Loucy (cell line): ENCODE measurements around the gene ZDHHC22.

ENCODE experiments used
- H2AFZ ChIP-seq: fragments of 200-600 bp; sonication (generic); 2 replicates; pipeline ENCODE4 v1.6.0; 2016; ENCODE audit warnings: antibody characterized with exemption, mild to moderate bottlenecking, low read length, moderate library complexity
- H3F3A ChIP-seq: fragments of 200-600 bp; 2 replicates; pipeline ENCODE4 v1.6.0; 2016; ENCODE audit warnings: antibody characterized with exemption, low read depth, mild to moderate bottlenecking
- H3K27me3 ChIP-seq: fragments of 200-600 bp; sonication (generic); 2 replicates; pipeline ENCODE4 v1.6.1; 2014; ENCODE audit warnings: low read length, mild to moderate bottlenecking; ENCODE audit not compliant: insufficient read depth, poor library complexity, severe bottlenecking
- H3K36me3 ChIP-seq: fragments of 200-600 bp; sonication (generic); 2 replicates; pipeline ENCODE4 v1.6.1; 2016; ENCODE audit warnings: low read length; ENCODE audit not compliant: insufficient read depth
- H3K4me1 ChIP-seq: fragments of 200-600 bp; sonication (generic); 2 replicates; pipeline ENCODE4 v1.5.1; 2014; ENCODE audit warnings: low read length, mild to moderate bottlenecking; ENCODE audit not compliant: insufficient read depth, poor library complexity, severe bottlenecking
- H3K4me2 ChIP-seq: fragments of 200-600 bp; sonication (generic); 2 replicates; pipeline ENCODE4 v1.6.0; 2014; ENCODE audit warnings: antibody characterized with exemption, low read length, low read depth, mild to moderate bottlenecking; ENCODE audit not compliant: poor library complexity, severe bottlenecking
- H3K4me3 ChIP-seq: fragments of 200-600 bp; sonication (generic); 2 replicates; pipeline ENCODE4 v1.5.1; 2014; ENCODE audit warnings: low read length, mild to moderate bottlenecking, mixed read lengths; ENCODE audit not compliant: poor library complexity, severe bottlenecking
- H3K79me2 ChIP-seq: fragments of 200-600 bp; sonication (generic); 2 replicates; pipeline ENCODE4 v1.6.1; 2014; ENCODE audit warnings: low read length; ENCODE audit not compliant: insufficient read depth
- H3K9ac ChIP-seq: fragments of 200-600 bp; sonication (generic); 2 replicates; pipeline ENCODE4 v1.6.0; 2014; ENCODE audit warnings: mild to moderate bottlenecking, low read depth, low read length, moderate library complexity; ENCODE audit not compliant: poor library complexity, severe bottlenecking
- H3K9me2 ChIP-seq: fragments of 200-600 bp; sonication (generic); replicated peaks from 2 replicates; pipeline ENCODE4 v1.6.1; 2016; ENCODE audit warnings: low read depth, low read length, mixed read lengths
- H3K9me3 ChIP-seq: fragments of 200-600 bp; sonication (generic); 2 replicates; pipeline ENCODE4 v1.6.1; 2014; ENCODE audit warnings: mild to moderate bottlenecking, antibody characterized with exemption, low read length, low read depth; ENCODE audit not compliant: insufficient read depth
- H4K20me1 ChIP-seq: fragments of 200-600 bp; sonication (generic); 2 replicates; pipeline ENCODE4 v1.6.0; 2014; ENCODE audit warnings: antibody characterized with exemption, low read length, mild to moderate bottlenecking; ENCODE audit not compliant: insufficient read depth, poor library complexity, severe bottlenecking
- EZH2phosphoT487 ChIP-seq: fragments of 200-600 bp; IDR thresholded peaks from 2 replicates; pipeline ENCODE4 v1.6.1; 2018; ENCODE audit warnings: antibody characterized with exemption, mild to moderate bottlenecking, moderate library complexity, borderline replicate concordance
- TF ChIP-seq, protein P1 (sequence below): fragments of 200-600 bp; sonication (generic); conservative IDR thresholded peaks from 2 replicates; pipeline ENCODE4 v1.5.1; 2014; ENCODE audit warnings: mild to moderate bottlenecking, antibody characterized with exemption, low read length

ZDHHC22 gene

DNA sequence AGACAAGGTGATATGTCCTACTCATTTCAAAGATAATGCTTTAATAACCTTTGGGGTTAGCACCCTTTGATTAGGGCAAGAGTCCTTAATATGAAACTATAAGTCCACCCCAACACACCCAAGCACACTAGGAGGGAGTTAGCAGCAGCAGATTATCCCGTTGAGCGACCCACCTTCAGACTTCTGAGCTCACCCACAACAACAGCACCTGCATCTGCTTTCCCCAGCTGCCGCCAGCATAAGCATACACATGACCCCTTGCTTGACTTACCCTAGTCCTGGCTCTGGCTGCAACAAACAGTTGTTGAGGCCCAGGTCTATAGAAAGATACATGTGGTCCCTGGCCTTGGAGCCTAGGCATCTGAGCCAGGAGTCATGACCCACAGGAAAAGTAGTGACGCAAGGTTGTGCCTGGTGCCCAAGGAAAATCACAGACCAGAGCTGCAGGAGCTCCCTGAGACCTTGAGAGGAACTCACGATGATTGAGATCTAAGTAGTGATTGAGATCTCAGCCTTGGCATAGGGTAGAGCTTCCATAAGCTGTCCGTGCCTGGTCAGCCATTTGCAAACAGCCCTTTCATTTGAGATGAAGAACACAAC lies 19.0 kb downstream of the ZDHHC22 start:
- Histone ChIP-seq H3K9me3 (no peaks in the 10 kb centered on the region), H2AFZ (no peak overlapping the region), H3F3A (no peaks in the 10 kb centered on the region), H4K20me1 (no peaks in the 10 kb centered on the region), H3K9ac (no peak overlapping the region), H3K4me2 (no peak overlapping the region), H3K36me3 (no peaks in the 10 kb centered on the region), H3K27me3 (no peaks in the 10 kb centered on the region), H3K4me1 (peaks cover 3% of the 10 kb centered on the region), H3K79me2 (no peaks in the 10 kb centered on the region), H3K4me3 (no peak overlapping the region), H3K9me2 (no peaks in the 10 kb centered on the region)
- TF ChIP-seq, protein P1, sequence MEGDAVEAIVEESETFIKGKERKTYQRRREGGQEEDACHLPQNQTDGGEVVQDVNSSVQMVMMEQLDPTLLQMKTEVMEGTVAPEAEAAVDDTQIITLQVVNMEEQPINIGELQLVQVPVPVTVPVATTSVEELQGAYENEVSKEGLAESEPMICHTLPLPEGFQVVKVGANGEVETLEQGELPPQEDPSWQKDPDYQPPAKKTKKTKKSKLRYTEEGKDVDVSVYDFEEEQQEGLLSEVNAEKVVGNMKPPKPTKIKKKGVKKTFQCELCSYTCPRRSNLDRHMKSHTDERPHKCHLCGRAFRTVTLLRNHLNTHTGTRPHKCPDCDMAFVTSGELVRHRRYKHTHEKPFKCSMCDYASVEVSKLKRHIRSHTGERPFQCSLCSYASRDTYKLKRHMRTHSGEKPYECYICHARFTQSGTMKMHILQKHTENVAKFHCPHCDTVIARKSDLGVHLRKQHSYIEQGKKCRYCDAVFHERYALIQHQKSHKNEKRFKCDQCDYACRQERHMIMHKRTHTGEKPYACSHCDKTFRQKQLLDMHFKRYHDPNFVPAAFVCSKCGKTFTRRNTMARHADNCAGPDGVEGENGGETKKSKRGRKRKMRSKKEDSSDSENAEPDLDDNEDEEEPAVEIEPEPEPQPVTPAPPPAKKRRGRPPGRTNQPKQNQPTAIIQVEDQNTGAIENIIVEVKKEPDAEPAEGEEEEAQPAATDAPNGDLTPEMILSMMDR = no peak
- TF ChIP-seq EZH2phosphoT487 = no peak

DNA sequence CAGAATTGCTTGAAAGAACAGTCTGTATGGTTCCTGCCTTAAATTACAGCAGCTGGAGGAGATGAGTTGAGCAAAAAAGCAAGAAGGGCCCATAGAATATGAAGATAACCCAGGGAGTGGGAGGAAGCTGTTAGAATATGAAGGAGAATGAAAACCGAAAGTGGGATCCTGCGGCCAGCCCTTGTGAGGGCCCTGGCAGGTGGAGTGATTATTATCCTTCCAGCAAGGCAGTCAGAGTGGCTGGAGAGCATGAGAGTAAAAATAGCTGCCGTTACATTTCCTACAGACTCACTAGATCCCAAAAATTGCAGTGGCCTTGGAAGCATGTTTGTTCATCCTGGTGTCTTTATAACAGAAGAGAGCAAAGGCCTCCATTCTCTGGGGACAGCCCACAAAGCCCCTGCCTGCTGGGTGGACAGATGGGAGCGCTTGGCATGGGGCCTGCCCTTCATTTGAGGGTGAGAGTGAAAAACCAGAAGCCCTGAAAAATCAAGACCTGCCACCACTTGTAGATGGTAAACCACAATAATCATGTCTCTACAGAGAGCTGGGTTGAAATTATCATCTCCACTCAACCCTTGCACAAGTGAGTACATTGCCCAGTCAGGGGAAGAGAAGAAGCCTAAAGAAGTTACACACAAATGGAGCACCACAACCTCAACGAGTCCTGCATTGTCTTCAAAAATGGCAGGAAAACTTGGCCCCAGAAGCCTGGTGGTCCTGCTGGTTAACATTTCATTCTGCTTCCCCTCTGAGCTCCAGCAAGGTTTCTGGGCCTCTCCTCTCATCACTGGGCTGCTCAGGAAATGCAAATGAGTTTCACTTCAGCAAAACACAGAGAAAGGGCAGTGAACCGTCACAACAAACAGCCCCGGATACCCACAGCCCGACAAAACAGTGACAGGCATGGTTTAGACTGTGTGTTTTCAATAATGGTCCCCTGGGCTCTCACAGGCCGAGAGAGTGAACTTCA lies 20.5 kb downstream of the ZDHHC22 start:
- Histone ChIP-seq H3K9me2 (no peaks in the 10 kb centered on the region), H3K9ac (no peak overlapping the region), H2AFZ (no peak overlapping the region), H3F3A (no peaks in the 10 kb centered on the region), H3K36me3 (no peaks in the 10 kb centered on the region), H3K4me3 (no peak overlapping the region), H3K4me1 (peaks cover 3% of the 10 kb centered on the region), H4K20me1 (no peaks in the 10 kb centered on the region), H3K27me3 (no peaks in the 10 kb centered on the region), H3K79me2 (no peaks in the 10 kb centered on the region), H3K4me2 (peak overlapping the region; percentile 35), H3K9me3 (no peaks in the 10 kb centered on the region)
- TF ChIP-seq, protein P1 = no peak
- no peak for TF ChIP-seq EZH2phosphoT487

DNA sequence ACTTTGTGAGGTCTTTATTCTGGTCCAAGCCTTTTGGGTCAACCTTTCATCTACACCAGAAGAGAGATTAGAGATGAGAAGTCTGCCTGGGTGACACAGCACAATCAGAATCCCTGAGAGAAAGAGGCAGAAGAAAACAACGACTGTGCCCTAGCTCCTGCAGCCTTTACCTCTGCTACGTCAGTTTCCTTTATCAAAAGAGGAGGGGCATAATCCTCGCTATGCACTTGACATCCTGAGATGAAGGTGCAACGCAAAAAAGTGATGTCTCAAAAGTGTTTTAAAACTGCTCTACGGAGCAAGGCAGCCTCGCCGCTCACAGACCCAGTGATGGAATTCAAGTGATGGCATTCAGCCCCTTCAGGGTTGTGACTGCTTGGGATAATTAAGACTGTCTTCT lies 21.7 kb downstream of the ZDHHC22 start:
- no peak for TF ChIP-seq EZH2phosphoT487
- TF ChIP-seq, protein P1 = no peak
- Histone ChIP-seq H3K4me1 (peaks cover 3% of the 10 kb centered on the region), H4K20me1 (no peaks in the 10 kb centered on the region), H2AFZ (no peak overlapping the region), H3K9me3 (no peaks in the 10 kb centered on the region), H3F3A (no peaks in the 10 kb centered on the region), H3K27me3 (no peaks in the 10 kb centered on the region), H3K9ac (no peak overlapping the region), H3K36me3 (no peaks in the 10 kb centered on the region), H3K79me2 (no peaks in the 10 kb centered on the region), H3K4me2 (no peak overlapping the region), H3K9me2 (no peaks in the 10 kb centered on the region), H3K4me3 (no peak overlapping the region)
